NCI-H82 treated with DMSO at 0.1 percent for 48 hours (cell line): Measurements from ENCODE around the gene PC.

Source experiments
- DNase-seq: peaks from one replicate; lab custom pipeline; 2025; ENCODE audit not compliant: unreplicated experiment; lab: John Stamatoyannopoulos, UW

PC gene

DNA sequence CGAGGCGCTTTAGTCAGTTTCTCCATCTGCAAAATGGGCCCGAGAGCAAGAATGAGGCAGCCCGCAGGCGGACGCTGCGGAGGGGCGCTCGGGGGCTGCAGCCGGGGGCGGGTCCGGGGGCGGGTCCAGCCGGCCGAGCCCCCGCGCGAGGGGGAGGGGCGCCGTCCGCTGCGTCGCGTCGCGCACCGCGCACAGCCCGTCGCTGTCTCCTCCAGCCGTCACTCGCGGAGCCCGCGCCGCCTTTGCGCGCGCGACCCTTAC, 282 bp downstream of the PC start:
- no peak for DNase-seq

GRCh38 chr11:66956689-66957290, 1.4 kb downstream of the PC start:
- DNase-seq = no peak

- no peak for DNase-seq
Measured at GRCh38 chr11:66953081-66953833, 4.9 kb downstream of the PC start.

GRCh38 chr11:66951927-66952337, 6.3 kb downstream of the PC start:
- peak; percentile 83 for DNase-seq

DNA sequence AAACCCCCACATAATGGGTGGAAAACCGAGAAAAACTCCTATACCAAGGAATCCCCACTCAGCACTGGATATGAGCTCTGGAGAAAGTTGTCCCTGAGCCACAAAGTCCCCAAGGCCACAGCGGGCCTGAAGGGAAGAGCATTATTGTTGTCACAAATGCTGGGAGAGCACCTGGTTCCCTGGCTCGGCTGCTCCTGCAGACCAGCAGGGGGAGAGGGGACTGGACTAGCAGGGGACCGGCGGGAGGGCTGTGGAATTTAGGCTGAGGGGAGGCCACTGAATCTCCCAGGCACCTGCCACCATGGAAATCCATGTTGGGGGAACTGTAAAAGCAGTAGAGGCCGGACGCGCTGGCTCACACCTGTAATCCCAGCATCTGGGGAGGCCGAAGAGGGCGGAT, 7.0 kb downstream of the PC start:
- no peak for DNase-seq

DNA sequence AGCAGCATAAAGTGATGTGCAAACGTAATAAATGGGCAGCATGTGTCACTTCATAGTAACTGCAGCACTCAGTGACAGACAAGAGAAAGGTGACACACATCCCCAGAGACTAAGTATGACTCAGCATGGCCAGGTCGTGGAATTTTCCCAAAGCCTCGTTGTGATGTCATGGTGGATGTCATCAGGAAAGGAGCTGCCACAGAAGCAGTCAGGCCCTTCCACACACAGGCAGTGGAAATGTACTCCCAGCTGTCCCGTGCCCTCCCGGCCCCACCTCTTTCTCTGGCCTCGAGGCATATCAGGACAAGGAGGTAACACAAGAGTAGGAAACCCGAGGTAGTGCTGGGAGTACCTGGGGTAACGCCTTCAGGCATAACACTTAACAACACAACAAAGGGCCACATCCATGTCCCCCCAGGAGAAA, 8.1 kb downstream of the PC start:
- no peak for DNase-seq

DNA sequence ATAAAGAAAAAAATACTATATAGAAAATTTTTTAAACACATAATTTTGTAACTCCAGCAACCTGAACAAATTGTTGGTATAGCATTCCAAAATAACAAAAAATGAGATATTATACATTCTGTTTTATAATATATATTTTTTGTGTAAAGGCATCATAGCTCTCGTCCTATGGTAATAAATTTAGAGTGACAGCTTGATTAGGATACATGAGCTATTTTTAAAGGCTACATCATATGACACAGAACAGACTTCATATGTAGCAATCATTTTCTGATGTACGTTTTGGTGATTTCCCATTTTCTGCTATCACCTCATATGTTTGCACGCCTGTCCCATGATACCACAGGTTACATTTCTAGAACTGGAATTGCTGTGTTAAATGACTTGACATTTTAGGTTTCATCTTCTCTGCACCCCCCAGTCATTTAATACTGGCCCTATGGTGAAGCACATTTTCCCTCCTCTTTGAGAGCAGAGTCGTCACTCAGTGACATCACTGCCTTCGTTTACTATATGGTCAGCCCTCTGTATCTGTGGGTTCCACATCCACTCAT, 19.5 kb downstream of the PC start:
- DNase-seq = no peak

DNA sequence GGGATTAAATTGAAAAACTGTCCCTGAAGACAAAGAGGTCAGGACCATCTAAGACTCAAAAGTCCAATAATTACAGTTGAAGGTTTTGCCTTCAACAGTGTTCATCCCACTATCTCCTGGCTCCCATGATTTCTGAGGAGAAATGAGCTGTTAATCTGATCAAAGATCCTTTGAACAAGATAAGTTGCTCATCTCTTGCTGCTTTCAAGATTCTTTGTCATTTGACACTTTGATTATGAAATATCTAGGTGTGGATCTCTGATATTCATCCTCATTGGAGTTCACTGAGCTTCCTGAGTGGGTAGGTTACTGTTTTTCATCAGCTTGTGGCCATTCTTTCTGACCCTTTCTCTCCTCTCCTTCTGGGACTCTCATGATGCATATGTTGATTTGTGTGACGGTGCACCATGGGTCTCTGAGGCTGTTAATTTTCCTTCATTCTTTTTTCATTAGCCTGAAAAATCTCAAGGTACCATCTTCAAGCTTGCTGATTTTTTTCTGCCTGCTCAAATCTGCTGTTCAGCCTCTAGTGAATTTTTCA, 20.9 kb downstream of the PC start:
- no peak for DNase-seq

- no peak for DNase-seq
Measured at GRCh38 chr11:66936311-66936711, 21.9 kb downstream of the PC start.

- no peak for DNase-seq
Measured at GRCh38 chr11:66934950-66935779, 23.0 kb downstream of the PC start.

- DNase-seq = no peak
Measured at GRCh38 chr11:66933531-66933930, 24.7 kb downstream of the PC start.

GRCh38 chr11:66932543-66932942, 25.6 kb downstream of the PC start:
- DNase-seq = no peak

- DNase-seq = no peak
Measured at GRCh38 chr11:66929753-66930152, 28.4 kb downstream of the PC start.

DNA sequence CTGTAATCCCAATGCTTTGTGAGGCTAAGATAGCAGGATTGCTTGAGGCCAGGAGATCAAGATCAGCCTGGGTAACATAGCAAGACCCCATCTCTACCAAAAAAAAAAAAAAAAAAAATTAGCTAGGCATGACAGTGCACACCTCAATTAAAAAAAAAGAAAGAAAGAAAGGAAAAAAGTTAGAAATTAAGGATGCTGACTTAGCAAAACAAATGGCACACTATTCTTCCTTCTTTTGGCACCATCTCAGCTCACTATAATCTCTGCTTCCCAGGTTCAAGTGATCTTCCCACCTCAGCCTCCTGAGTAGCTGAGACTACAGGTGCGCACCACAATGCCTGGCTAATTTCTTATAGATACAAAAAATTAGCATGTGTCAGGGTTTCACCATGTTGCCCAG, 33.9 kb downstream of the PC start:
- no peak for DNase-seq

DNA sequence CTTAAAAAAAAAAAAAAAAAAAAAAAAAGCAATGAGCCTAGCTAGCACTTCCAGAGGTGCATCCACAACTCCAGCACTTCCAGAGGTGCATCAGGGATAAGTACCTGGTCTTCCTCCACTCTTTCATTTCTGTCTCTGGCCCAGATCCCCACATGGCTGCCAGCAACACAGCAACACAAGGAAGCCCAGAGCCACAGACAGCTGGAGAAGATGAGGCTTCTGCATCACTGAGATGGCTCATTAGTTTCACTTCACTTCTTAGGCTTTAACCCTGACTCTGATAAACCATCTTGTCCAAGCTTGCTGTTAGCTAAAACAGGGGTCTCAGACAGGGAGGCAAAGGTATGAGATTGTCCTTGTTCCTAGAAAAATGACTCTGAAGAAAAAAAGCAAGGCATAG, 35.6 kb downstream of the PC start:
- no peak for DNase-seq

DNA sequence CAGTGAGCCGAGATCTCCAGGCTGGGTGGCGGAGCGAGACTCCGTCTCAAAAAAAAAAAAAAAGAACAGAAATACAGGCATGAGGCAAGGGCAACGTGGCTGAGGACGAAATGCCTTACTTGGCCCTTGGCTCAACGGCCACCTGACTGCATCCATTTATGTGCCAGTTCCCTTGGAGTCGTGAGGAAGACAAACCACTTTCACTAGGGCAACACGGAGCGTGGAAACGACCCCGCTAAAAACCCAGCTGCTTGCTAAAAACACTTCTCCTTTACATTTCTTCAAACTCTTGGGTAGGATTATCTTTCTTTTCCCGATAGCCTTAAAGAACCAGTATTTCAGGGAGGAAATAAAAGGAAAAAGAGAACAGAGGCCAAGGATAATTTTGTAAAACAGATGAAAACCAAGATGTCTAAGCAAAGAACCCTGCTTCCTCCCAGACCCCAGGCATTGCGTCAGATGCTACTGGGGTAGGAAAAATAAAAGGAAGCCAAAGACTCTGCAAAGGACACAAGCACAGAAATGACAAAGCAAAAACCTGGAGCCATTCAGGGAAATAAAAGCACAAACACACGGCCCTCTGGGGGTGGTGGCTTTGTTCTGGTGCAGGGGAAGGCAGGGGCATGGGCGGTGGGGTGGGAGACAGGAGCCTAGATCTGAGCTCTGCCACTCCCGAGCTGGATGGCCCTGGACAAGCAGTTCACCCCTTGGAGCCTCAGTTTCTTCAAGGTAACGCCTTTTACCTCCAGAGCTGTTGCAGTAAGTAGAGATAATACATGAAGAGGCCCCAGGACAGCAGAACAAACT, 37.0 kb downstream of the PC start:
- no peak for DNase-seq

GRCh38 chr11:66919923-66920322, 38.3 kb downstream of the PC start:
- DNase-seq = no peak

- no peak for DNase-seq
Measured at GRCh38 chr11:66918741-66919140, 39.4 kb downstream of the PC start.

DNA sequence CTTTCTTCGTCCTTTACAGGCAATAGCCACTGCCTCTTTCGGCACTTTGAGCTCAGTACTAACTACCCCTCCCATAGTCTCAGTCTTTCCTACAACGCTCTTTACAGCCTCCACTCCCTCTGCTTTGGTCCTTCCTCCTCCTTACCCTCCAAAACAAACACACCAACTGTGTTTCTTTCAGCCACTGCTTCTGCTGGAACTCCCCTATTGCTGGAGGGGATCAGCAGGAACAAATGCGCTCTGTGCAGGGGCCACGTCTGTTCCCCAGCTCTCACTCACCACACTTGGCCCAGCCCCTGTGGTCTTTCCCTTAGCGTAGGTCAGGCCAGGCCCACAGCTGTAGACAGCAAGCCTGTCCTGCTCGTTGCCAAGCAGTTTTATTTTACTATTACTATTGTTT, 42.3 kb downstream of the PC start:
- DNase-seq = no peak

DNA sequence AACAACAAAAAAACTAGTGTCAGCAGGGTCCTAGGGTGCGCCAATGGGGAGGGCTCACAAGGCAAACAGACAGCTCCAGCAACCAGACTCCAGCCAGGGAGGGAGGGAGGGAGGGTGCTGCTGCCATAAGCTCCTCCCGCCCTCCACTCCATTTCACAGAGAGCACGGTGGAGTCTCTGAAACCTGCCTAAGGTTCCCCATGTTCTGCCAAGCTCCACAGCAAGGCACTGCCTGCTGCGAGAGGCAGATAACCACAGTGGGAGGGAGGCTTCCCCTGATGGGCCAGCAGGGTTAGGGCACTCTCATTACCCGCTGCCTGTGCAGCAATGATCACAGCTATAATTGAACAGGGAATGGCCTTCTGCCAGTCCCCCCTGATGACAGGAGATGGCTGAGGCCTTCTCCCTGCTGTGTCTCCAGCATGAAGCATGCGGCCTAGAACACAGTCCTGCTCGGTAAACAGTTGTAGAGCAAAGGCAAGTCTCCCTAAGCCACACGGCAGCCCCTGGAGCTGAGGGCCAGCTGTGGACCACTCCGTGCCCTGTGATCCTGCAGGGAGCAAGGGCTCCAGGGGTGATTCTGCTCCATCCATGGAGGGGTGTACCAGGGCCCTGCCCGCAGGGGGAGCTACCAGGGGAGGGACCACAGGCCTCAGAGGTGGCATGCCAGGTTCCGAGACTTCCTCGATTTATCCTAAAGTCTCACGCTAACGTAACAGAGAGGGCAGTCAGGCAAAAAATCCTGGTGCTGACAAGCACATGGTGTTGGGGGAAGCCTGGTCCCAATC, 42.9 kb downstream of the PC start:
- DNase-seq = no peak
